ENCODE data around the gene CHST2. TPM values are rescaled to one million over a fixed set of nuclear protein-coding genes. Genes with fewer than 3 reads are reported as not detected.
"Not testable (repeated sequence)": the region's sequence is repeated elsewhere in the genome, so short reads cannot be mapped to it uniquely, and the experiment has no call there.

CHST2 gene
- total RNA-seq, 1 donor from 2014 or later, result 17.3 TPM

DNA sequence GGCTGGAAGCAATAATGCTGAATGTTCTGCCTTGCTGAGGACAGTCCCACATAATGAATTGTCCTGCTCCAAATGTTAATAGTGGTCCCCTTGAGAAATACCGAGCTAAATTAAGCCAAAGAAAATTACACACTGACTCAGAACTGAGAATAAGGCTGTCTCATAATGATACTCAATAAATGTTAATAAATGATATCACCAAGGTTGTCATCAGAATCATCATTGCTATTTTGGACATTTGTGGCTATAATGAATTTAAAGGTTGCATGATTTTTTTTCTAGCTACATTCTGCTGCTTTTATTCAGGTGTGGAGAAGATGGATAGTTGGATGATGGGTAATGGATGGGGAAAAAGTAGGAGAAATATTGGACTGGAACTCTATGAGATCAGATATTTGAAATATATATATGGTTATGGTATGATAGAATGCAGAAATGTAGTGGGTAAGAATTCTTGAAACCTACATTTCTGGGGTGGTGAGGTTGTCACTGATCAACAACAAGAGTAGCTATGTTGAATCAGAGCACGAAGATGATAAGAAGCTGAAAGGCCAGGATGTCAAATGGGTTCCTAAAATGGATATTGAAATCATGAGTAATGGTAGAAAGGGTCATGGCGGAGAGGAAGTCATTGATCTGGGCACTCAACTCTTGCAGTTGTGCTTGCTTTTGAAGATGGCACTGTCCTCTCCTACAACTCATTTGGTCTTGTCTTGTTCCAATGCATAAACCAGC, 12.8 kb downstream of the CHST2 start:
- DNase-seq (ENCODE audit: low spot score), result no peak

DNA sequence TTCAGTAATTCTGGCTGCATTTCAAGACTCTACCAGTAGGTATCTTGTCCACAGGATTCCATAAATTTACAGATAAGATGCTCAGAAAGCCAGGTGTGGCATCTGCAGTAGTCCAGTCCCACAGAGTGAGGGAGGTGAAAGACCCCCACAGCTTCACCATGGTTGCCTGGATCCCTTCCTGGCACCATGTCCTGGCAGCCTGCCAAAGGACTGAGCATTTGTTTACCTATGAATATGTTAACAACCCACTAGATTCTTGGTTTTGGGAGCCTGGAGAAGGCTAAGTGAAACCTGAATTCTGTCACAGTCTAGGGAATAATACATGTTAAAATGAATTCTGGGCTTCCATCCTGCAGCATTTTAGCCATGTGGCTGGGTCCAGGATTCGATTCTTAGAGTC, 14.9 kb downstream of the CHST2 start:
- DNase-seq (ENCODE audit: low spot score), result no peak

DNA sequence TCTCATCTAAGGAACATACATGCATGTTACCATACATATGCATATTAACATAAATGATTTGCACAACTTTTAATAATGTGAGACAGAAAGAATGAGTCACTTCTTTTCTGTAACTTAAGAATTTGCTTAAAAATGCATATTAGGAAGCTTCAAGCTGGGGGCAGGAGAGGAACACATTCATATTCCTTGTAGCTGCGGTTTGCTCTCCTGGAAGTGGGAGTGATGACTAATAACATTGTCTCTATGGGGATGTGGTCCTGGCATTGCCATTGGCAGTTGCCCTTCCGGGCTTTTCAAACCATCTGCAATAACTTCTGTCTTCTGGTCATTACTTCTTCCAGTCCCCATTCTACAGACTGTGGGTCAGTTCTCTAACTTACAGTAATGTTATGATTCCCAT, 15.6 kb downstream of the CHST2 start:
- peak; percentile 66 for DNase-seq (ENCODE audit: low spot score)

DNA sequence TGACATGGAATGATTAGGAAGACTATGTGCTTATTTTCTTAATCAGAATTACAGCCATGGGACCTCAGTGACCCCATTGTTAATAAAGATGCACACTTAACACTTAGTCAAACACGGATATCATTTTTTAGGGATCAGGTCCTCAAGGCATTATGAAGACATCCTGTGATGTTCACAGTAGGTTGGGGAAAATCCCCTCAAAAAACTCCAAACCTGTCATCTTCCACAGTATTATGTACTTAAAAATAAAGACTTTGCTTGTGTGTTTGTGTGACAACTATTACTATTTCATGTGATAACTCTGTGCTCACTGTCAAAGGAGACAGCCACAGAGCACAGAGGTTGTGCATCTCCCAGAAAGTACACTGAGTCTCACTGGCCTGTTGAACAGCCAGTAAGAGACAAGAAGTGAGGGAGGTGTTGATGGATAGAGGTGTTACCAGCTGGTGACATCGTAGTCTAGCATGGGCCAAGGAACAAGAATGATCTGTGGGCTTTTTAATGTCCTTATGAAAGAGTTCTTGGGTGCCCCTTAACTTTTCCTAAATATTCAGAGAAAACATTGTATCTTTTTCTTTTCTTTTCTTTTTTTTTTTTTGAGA, 18.0 kb downstream of the CHST2 start:
- no peak for DNase-seq (ENCODE audit: low spot score)

DNA sequence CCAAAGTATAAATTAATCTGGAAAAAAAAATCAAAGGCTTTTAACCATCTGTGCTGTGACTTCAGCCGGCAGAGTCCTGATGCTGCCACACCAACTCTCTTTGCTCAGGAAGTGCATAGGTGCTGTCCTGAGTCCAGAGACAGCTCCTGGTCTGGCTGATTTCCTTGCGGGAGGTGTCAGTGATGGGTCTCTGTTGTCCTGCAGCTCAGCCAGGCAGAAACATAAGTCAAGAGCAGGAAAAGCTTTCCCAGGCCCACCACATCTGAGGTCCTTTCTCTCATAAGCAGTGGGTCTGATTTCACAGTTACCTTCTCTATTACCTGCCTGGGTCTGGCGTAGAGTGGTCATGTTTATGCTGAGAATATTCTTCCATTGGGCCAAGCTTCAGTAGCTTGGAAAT, 19.4 kb downstream of the CHST2 start:
- no peak for DNase-seq (ENCODE audit: low spot score)

DNA sequence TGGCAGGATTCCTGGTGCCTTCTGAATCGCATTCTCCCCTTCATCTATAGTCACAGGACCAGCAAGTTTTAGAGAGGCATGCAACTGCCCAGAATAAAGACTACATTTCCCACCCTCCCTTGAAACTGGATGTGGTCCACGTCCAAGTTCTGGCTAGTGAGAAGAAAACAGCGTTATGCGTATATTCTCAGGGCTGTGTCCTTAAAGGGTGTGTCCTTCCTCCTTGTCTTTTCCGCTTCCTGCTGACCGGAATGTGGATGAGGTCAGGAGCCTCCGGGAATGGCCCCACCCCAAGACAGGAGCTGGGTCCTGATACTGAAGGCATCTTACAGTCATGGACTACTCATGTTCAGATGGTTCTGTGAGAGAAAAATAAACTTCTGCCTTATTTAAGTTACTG, 20.2 kb downstream of the CHST2 start:
- no peak for DNase-seq (ENCODE audit: low spot score)

DNA sequence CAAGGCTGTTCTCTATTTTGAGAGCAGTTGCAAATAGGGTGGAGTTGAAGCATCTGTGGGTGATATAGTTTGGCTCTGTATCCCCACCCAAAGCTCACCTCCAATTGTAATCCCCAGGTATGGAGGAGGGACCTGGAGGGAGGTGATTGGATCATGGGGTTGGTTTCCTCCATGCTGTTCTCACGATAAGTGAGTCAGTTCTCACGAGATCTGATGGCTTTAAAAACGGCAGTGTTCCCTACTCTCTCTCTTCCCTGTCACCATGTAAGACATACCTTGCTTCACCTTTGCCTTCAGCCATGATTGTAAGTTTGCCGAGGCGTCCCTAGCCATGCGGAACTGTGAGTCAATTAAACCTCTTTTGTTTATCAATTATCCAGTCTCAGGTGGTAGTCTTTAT, 21.0 kb downstream of the CHST2 start:
- no peak for DNase-seq (ENCODE audit: low spot score)

DNA sequence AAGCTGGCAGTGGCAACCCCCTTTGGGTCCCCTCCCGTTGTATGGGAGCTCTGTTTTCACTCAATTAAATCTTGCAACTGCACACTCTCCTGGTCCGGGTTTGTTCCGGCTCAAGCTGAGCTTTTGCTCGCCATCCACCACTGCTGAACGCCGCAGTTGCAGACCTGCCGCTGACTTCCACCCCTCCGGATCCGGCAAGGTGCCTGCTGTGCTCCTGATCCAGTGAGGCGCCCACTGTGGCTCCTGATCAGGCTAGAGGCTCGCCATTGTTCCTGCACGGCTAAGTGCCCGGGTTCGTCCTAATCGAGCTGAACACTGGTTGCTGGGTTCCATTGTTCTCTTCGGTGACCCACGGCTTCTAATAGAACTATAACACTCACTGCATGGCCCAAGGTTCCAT, 22.8 kb downstream of the CHST2 start:
- no peak for DNase-seq (ENCODE audit: low spot score)

DNA sequence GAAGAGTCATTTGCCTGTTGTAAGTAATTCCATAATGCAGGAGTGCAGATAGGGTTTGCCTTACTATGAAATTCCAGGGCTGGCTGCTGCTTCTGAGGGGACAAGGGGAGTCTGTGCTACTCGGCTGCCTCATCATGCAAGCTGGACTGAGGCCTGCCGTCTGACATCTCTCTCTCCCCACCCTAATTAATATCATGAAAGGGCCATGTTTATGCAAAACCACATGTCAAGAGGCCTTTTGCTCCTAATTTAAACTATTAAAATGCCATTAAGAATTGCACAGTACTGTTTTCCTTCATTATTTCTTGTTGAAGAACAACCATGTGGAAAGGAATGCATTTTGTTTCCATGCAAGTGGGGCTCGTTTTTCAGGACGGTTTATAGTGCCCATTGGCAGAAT, 26.3 kb downstream of the CHST2 start:
- no peak for DNase-seq (ENCODE audit: low spot score)

DNA sequence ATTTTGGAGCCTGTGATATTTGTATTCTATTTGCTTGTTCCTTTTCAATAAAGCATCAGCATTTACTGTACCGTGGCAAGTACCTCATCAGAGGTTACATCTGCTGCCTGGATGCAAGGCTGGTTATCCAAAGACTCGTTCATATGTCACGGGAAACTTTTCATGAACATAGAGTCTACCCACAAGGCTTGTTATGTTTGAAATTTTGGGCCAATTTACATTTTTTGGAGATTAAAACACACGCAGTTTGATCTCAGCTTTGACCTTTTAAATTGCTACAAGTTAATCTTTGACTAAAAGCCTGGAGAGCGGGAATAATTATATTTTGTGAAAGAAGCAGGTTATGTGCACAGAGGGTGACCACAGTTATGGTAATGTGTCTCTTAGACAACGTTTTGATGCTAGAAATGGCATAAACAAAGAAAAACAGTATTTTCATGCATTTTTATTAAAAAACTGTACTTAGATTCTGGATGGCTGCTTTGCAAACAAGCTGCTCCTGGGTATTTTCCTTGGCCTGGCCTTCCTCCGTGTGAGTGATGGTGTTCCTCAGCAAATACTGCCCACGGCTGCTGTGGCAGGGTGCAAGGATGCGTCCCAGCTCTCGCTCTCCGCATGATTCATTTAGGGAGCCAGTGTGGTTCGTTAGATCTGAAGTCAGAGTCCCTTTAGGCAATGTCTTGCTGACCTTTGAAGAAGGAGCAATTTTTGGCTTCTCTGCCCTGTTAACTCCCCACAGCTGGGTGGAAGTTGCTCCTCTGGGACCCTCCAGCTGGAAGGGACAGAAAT, 27.1 kb downstream of the CHST2 start:
- DNase-seq (ENCODE audit: low spot score), result no peak

DNA sequence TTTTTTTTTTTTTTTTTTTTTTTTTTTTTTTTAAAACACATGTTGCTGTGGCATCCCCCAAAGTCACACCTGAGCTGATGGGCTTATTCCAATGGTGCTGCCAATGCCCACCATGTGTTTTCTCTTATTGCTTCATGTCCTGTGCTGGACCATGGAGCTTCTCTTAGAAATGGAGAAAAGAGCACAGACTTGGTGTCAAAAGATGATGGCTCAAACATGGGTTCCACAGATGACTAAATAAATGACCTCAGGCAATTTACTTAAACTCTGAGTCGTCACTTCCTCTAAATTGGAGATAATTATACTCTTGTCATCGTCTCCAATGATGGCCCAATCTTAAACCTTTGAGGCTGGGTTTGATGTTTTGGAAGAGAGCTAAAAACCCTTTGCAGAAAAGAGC, 28.1 kb downstream of the CHST2 start:
- DNase-seq (ENCODE audit: low spot score), result no peak

DNA sequence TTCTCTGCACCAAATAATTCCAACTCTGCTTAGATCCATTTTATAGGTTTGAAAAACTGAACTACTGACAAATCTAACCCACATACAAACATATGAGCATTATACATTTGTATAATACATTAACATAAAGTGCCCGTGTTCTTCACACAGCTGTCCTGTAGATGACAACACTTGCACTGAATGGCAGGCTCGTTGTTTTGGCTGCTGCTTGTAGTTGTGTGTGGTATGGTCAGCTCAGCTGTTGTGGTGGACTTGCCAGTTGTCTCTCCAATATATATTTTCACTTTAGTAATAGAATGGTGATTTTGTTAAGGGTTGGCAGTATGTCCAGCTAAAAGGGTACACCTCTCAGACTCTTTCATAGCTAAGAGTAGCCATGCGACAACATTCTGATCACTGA, 30.5 kb downstream of the CHST2 start:
- DNase-seq (ENCODE audit: low spot score), result no peak

DNA sequence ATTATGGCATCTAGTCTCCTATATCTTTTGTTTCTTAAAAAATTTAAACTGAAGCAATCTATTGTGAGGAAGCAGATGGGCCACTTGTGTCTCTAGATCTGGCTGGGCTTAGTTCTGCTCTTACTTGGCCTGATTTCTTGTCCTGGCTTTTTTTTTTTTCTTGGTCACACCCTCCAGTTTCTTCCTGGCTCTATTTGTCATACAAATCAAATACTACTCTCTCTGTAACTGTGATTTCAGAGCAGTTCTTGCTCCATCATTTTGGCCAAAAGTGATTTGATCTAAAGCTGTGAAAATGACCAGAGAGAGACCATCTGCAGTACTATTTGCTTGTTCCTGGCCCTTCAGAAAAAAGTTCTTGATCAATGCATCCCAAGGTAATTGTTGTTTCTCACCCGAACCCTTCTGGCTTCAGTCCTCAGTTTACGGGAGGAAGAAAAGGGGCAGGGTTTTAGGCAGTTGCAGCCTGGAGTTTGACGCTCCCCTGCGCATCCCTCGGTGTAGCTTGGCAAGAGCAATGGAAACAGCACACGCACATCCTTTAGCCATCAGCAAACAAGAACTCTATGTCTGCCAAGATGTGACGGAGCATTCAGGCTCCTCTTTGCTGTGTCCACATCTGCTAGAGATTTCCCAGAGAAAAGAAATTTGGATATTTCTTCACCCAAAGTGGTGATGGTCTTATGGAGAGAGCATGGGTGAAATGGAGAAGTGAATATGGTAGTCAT, 31.6 kb downstream of the CHST2 start:
- DNase-seq (ENCODE audit: low spot score), result no peak

DNA sequence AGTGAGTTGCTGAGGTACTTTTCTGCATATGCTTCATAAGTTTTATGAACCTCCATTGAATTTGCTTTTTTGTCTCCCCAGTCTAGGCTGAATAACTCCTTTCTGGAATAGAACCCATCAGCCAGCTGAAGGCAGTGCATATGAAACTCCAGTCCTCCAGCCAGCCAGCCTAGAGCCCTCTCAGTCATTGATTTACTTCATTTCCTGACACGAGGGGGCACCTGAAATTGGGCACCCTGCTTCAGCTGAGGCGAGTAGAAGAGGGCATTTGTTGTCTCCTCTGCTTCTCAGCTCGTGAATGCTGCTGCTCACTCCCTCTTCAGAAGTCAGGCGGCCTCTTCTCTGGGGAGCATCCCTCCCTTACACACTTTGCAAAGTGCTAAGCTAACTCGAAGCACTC, 32.5 kb downstream of the CHST2 start:
- no peak for DNase-seq (ENCODE audit: low spot score)

DNA sequence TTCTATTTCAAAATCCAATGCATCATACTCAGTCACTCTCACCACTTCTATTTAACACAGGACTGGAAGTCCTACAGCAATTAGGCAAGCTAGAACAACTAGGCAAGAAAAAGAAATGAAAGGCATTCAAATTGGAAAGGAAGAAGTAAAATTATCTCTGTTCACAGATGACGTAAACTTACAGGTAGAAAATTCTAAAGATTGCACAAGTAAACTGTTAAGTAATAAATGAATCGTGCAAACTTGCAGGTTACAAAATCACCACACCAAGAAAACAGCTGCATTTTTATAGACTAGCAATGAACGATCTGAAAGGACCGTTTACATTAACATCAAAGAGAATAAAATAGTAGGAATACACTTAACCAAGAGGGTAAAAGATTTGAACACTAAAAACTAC, 36.2 kb downstream of the CHST2 start:
- no peak for DNase-seq (ENCODE audit: low spot score)

DNA sequence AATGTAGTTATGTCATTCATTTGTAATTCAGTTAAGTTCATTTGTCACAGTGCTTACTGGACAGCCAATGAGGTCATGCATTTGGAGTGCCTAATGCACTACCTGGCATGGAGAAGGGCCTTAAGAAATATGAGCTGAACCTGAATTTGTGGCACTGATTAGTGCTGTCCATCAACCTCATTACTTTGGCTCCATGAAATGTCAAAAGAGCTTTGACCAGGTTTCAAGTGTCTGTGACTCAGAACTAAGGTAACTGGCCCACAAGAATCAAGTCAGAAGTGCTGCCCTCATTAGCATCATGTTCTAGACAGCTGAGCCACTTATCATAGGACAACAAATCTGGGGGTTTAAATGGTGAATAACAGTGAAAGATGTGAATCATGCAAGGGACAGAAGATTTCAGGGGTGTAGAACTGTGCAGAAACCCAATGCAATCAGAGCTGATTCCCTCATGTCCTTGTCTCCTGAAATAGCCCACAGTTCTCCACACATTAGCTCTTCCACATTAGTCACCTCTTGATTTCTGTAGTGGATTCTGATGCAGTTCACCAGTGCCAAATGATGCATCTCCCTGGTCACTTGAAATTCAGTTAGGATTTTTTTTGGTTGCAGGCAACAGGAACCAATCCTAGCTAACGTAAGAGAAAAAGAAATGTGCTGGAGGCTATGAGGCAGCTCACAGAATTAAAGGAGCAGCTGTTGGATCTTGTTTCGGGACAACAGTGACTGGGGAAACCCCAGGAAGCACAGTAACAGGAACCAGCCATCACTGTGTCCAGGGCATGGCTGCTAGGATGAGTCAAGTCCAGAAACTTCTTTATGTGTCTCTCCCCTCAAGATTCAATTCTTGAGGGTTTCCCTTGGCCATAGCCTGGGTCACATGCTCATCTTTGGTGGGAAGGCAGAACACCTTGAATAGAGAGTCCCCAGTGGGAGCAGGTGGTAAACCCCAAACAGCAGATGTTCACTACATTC, 38.7 kb downstream of the CHST2 start:
- no peak for DNase-seq (ENCODE audit: low spot score)

DNA sequence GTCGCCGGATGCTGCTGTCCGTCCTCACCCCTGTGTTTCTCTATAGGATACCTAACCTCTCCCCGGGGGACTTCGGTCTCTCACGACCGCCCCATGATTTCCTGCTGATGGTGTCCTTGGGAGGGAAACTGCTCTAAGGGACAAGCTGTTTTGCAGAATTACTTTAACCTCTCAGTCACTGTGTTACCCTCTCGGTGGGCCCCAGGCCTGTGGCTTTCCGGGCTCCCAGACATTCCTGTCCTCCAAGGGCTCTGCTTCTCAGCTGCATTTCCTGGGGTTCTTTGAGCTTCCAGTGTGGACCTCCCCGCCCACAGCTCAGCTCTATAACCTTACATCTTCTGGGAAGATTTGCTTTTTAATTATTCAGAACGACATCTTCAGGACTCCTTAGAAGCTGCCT, 40.9 kb downstream of the CHST2 start:
- no peak for DNase-seq (ENCODE audit: low spot score)

DNA sequence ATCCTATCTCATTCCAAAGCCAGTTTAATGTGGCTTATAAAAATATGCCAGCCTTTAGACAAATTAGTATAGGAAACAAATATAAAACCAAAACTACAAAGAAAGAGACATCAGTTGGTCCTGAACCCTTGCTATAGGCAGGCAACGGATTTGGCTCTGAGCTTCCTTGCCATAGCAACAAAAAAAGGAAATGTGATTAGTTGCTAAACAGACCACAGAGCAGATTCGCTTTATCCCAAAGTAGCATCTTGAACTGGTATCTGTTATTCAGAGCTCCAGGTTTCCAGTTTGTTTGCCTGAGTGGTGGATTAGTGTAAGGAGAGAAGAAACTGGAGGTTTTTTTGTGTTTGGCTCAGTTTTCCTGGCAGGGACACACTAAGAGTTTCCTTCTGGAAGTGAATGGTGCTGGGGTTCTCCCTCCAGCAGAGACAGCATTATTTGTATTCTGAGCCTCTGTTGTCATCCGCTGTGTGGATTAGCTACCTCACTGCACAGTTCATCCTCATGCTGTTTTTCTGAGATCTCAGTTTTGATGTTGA, 44.1 kb downstream of the CHST2 start:
- DNase-seq (ENCODE audit: low spot score), result no peak

DNA sequence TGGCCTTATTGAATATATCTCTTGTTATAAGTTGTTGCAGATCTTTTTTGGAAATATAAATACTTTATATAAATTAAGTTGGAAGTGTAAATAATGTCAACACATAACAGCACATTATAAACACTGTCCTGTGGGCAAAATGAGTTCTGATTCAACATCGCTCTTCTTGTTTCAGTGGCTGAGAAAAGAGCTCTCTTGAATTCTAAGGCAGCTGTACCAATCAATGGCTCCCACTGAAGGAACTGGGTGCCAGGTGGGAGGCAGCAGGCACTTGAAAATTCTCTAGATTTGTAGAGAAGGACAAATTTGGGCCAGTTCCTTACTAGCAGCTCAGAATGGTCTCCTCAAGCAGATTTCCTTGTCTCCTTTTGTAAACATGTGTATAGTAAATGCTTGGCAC, 45.6 kb downstream of the CHST2 start:
- no peak for DNase-seq (ENCODE audit: low spot score)

DNA sequence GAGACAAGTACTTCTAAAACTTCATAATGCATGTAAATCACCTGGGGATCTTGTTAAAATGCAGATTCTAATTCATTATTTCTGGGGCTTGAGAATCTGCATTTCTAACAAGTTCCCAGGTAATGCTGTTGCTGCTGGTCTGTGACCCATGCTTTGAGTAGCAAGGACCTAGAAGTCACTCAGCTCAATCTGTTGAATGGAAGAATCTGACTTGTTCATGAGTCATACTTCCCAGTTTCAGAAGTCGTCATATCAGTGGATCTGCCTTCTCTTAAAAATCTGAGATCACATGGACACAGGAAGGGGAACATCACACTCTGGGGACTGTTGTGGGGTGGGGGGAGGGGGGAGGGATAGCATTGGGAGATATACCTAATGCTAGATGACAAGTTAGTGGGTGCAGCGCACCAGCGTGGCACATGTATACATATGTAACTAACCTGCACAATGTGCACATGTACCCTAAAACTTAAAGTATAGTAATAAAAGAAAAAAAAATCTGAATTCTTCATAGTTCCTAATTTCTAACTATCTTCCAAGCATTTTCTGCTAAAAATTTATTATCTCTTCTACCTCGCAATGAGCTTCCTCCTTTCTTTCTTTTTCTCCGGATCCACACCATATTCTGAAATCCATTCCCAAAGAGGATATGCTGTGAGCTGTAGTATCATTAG, 46.2 kb downstream of the CHST2 start:
- not testable (repeated sequence) for DNase-seq (ENCODE audit: low spot score)

Data from umbilical cord (tissue), 2 donors.